HepG2 (cell line): ENCODE data around the gene FAT2. TPM values are rescaled to one million over a fixed set of nuclear protein-coding genes. Genes with fewer than 3 reads are reported as not detected.

Source experiments
- ATAC-seq: fragments of 200-7000 bp; cut with Tn5 transposase; 3 replicates; pipeline ENCODE4 v1.9.1; 2020; ENCODE audit warnings: mild to moderate bottlenecking, moderate library complexity
- BruUV-seq: library from RNA; stranded (reverse); fragments of 400-500 nt; replicated peaks from 2 replicates; lab custom pipeline; 2021; lab: Mats Ljungman, UMichigan
- CTCF ChIA-PET: fragments of 300-600 bp; formaldehyde crosslinking; extraction: SDS; loops from one replicate; lab custom pipeline; 2021; ENCODE audit warnings: low total read pairs, inconsistent platforms, low intra/inter-chr PET ratio; lab: Yijun Ruan, JAX
- POLR2A ChIA-PET: fragments of 350-600 bp; sonication (Branson Sonifier 250); formaldehyde crosslinking; loops from one replicate; lab custom pipeline; 2020; ENCODE audit warnings: antibody characterized with exemption, inconsistent platforms; lab: Yijun Ruan, JAX
- DNase-seq: peaks from one replicate; pipeline ENCODE4 v3.0.0-alpha.2; 2015; ENCODE audit warnings: low spot score
- FAIRE-seq: peaks from 3 replicates; lab custom pipeline; 2011; peaks lifted over from hg19 to GRCh38; lab: Jason Lieb, UNC
- H2AFZ ChIP-seq: one replicate; pipeline ENCODE4 v1.6.1; 2011; ENCODE audit warnings: low read length, inconsistent platforms
- H3K27ac ChIP-seq: fragments of 300-600 bp; 3 replicates; pipeline ENCODE4 v1.8.0; 2011; ENCODE audit warnings: mixed run types, mild to moderate bottlenecking, mixed read lengths, low read length, inconsistent platforms; ENCODE audit not compliant: insufficient read depth; ENCODE audit errors: extremely low read length
- H3K27me3 ChIP-seq, 2 experiments: fragments of 200-600 bp in 1 of 2; 2 replicates in 1 of 2; 3 replicates in 1 of 2; pipeline versions ENCODE4 v1.6.0 to v1.8.0; 2011; ENCODE audit warnings: low read length in 2 of 2, mild to moderate bottlenecking in 2 of 2, moderate library complexity in 2 of 2, inconsistent platforms in 1 of 2; ENCODE audit not compliant: insufficient read depth in 2 of 2, control insufficient read depth in 1 of 2
- H3K36me3 ChIP-seq, 2 experiments: fragments of 200-600 bp in 1 of 2; replicated peaks in 1 of 2; 2 replicates in 1 of 2; 3 replicates in 1 of 2; pipeline versions ENCODE4 v1.5.1 to v1.8.0; 2011; ENCODE audit warnings: low read length in 2 of 2, inconsistent platforms in 1 of 2; ENCODE audit not compliant: insufficient read depth in 2 of 2, control insufficient read depth in 1 of 2
- H3K4me1 ChIP-seq: 2 replicates; pipeline ENCODE4 v1.5.1; 2012; ENCODE audit warnings: low read length, inconsistent platforms; ENCODE audit not compliant: insufficient read depth
- H3K4me2 ChIP-seq: 2 replicates; pipeline ENCODE4 v1.6.0; 2011; ENCODE audit warnings: low read depth, low read length, inconsistent platforms
- H3K4me3 ChIP-seq, 3 experiments: fragments of 200-600 bp in 1 of 3; sonication (generic), shearing (Covaris generic) in 1 of 3; replicated peaks in 1 of 3; 2 replicates each; pipeline ENCODE4 v1.5.1; 2011 to 2016; ENCODE audit warnings: low read length in 3 of 3, inconsistent platforms in 2 of 3, low read depth in 2 of 3, mild to moderate bottlenecking in 2 of 3, control low read depth in 1 of 3, mixed read lengths in 1 of 3; ENCODE audit not compliant: insufficient read depth in 1 of 3
- H3K79me2 ChIP-seq: one replicate; pipeline ENCODE4 v1.6.1; 2011; ENCODE audit warnings: low read length, inconsistent platforms; ENCODE audit not compliant: insufficient read depth
- H3K9ac ChIP-seq: 2 replicates; pipeline ENCODE4 v1.6.0; 2011; ENCODE audit warnings: mild to moderate bottlenecking, low read depth, low read length, inconsistent platforms; ENCODE audit not compliant: insufficient read depth
- H3K9me3 ChIP-seq: 2 replicates; pipeline ENCODE4 v1.5.1; 2012; ENCODE audit warnings: mild to moderate bottlenecking, low read length
- H4K20me1 ChIP-seq: 2 replicates; pipeline ENCODE4 v1.6.0; 2011; ENCODE audit warnings: inconsistent platforms, mild to moderate bottlenecking, low read length, moderate library complexity; ENCODE audit not compliant: insufficient read depth
- ASH2L ChIP-seq: fragments of 300-600, 200-600 bp; sonication (generic); IDR thresholded peaks from 2 replicates; pipeline ENCODE4 v1.7.0; 2017; ENCODE audit warnings: low read depth, mild to moderate bottlenecking, moderate library complexity, mixed read lengths, low read length; ENCODE audit not compliant: insufficient read length
- BHLHE40 ChIP-seq: IDR thresholded peaks from 2 replicates; pipeline ENCODE4 v1.6.1; 2011; ENCODE audit warnings: low read length, improper control_type of control experiment
- FLYWCH1 ChIP-seq: sonication (generic); formaldehyde crosslinking; IDR thresholded peaks from 2 replicates; pipeline ENCODE4 v1.8.1; 2023; ENCODE audit warnings: mild to moderate bottlenecking, missing genetic modification reagents
- HNF1A ChIP-seq, 2 experiments: sonication (generic) in 1 of 2; formaldehyde crosslinking in 1 of 2; IDR thresholded peaks; 2 replicates each; pipeline versions ENCODE4 v1.4.0 to v1.6.1; 2016 to 2020; ENCODE audit warnings: borderline replicate concordance in 1 of 2, low read depth in 1 of 2, mild to moderate bottlenecking in 1 of 2, missing genetic modification reagents in 1 of 2
- HNF1B ChIP-seq: sonication (generic); formaldehyde crosslinking; IDR thresholded peaks from 2 replicates; pipeline ENCODE4 v1.5.1; 2020; ENCODE audit warnings: mild to moderate bottlenecking, moderate library complexity, missing genetic modification reagents
- HOXA9 ChIP-seq: sonication (generic); formaldehyde crosslinking; IDR thresholded peaks from 2 replicates; pipeline ENCODE4 v1.8.1; 2022; ENCODE audit warnings: missing genetic modification reagents, mild to moderate bottlenecking, moderate library complexity, borderline replicate concordance
- JUN ChIP-seq: sonication (generic); formaldehyde crosslinking; IDR thresholded peaks from 2 replicates; pipeline ENCODE4 v1.4.0; 2020; ENCODE audit warnings: mild to moderate bottlenecking, missing genetic modification reagents
- PATZ1 ChIP-seq: sonication (generic); formaldehyde crosslinking; IDR thresholded peaks from 2 replicates; pipeline ENCODE4 v1.4.0; 2020; ENCODE audit warnings: missing genetic modification reagents
- REPIN1 ChIP-seq: sonication (generic); formaldehyde crosslinking; IDR thresholded peaks from 2 replicates; pipeline ENCODE4 v1.8.0; 2022; ENCODE audit warnings: missing genetic modification reagents, low read depth, mild to moderate bottlenecking, borderline replicate concordance
- SALL2 ChIP-seq: sonication (generic); formaldehyde crosslinking; IDR thresholded peaks from 2 replicates; pipeline ENCODE4 v1.8.1; 2023; ENCODE audit warnings: mild to moderate bottlenecking, missing genetic modification reagents, inconsistent platforms
- SOX13 ChIP-seq, 3 experiments: fragments of 450-650 bp in 1 of 3; sonication (generic) in 1 of 3; formaldehyde crosslinking in 1 of 3; IDR thresholded peaks in 2 of 3; conservative IDR thresholded peaks in 1 of 3; 2 replicates each; pipeline versions ENCODE4 v1.5.0 to v1.6.1; 2016 to 2020; ENCODE audit warnings: antibody characterized with exemption in 1 of 3, mild to moderate bottlenecking in 1 of 3, missing compliant biosample characterization in 1 of 3, missing genetic modification reagents in 1 of 3, moderate library complexity in 1 of 3
- TBX2 ChIP-seq: sonication (generic); formaldehyde crosslinking; IDR thresholded peaks from 2 replicates; pipeline ENCODE4 v1.5.0; 2020; ENCODE audit warnings: missing genetic modification reagents, mild to moderate bottlenecking, borderline replicate concordance
- TCF7 ChIP-seq: sonication (generic); IDR thresholded peaks from 2 replicates; pipeline ENCODE4 v1.6.1; 2016; ENCODE audit warnings: antibody characterized with exemption, low read depth
- ZFP90 ChIP-seq: sonication (generic); formaldehyde crosslinking; IDR thresholded peaks from 2 replicates; pipeline ENCODE4 v1.8.0; 2022; ENCODE audit warnings: missing genetic modification reagents, mild to moderate bottlenecking, inconsistent platforms, borderline replicate concordance
- ZKSCAN1 ChIP-seq: fragments of 150-350 bp; IDR thresholded peaks from 2 replicates; pipeline ENCODE4 v1.6.1; 2014; ENCODE audit warnings: low read length
- WGBS: methylation state at CpG from one replicate; pipeline ENCODE4 v1.1.6; 2017; ENCODE audit warnings: low lambda C conversion rate; 5-methylcytosine and 5-hydroxymethylcytosine counted together
- in situ Hi-C: cut with HindIII; loops from 2 replicates; pipeline ENCODE4 v1.10.0; 2017; ENCODE audit warnings: low pct_unique_long_range_greater_than_20kb; ENCODE audit not compliant: extremely low pct_ligation_motif_present
- intact Hi-C: fragments of 100-400 bp; cut with micrococcal nuclease; formaldehyde crosslinking; loops from one replicate; pipeline ENCODE4 v1.10.0; 2022; ENCODE audit not compliant: unreplicated experiment
- polyA plus RNA-seq, 8 experiments: library from polyadenylated mRNA; depleted of rRNA in 3 of 8; stranded (reverse) in 7 of 8; unstranded in 1 of 8; fragments of >200 nt; fragmentation: Illumina TruSeq in 4 of 8; extraction: Trizol in 4 of 8; gene quantifications; 2 replicates each; pipeline versions ENCODE4 v1.2.1 to v1.2.3, GENCODE V29; 2011 to 2016; ENCODE audit warnings: low read depth in 4 of 8, missing spikeins in 1 of 8, mixed read lengths in 1 of 8; ENCODE audit not compliant: insufficient read depth in 1 of 8
- total RNA-seq, 5 experiments: library from RNA; depleted of rRNA; stranded (reverse); fragments of >200 nt; fragmentation: Illumina TruSeq; extraction: Trizol; gene quantifications; 2 replicates each; pipeline ENCODE4 v1.2.3, GENCODE V29; 2016; ENCODE audit warnings: low read depth in 1 of 5

The FAT2 gene
- total and polyA plus RNA-seq, 2 of the 13 experiments (the other 11 are each of a cell fraction or from before 2014, with no cell fraction given), result not detected

- FAIRE-seq, result peak; percentile 54
- Histone ChIP-seq H3K27ac (no peak overlapping the region), H3K9me3 (no peaks in the 10 kb centered on the region), H3K79me2 (no peaks in the 10 kb centered on the region), H4K20me1 (no peaks in the 10 kb centered on the region), H3K9ac (no peak overlapping the region), H3K27me3 (peaks cover 3 to 20% of the 10 kb centered on the region in 2 experiments; a peak in 3 of 5 replicates), H3K4me3 (no peak overlapping the region), H3K4me2 (no peak overlapping the region), H3K4me1 (peaks cover 25% of the 10 kb centered on the region), H3K36me3 (no peaks in the 10 kb centered on the region), H2AFZ (no peak overlapping the region)
- in situ Hi-C loops (no loop called here), intact Hi-C loops (no loop called here)
- BruUV-seq, result no TSS peak
- ChIA-PET POLR2A (no interaction called here), CTCF (no interaction called here)
- peak; percentile 80 for ATAC-seq
- no CpG with 5 or more reads among the region's 10 CpGs for WGBS
- DNase-seq, result peak; percentile 66
- TF ChIP-seq TBX2 (CRISPR knock-in tag), result 0 out of 2 replicates have a peak, but pooled peaks have one; percentile 25
- TF ChIP-seq REPIN1 (CRISPR knock-in tag), result peak; percentile 31; the same call in 1 of the 2 replicates
- TF ChIP-seq HOXA9 (CRISPR knock-in tag), result no peak
- no peak for TF ChIP-seq SOX13 (IDR thresholded peaks at IDR 0.05)
- TF ChIP-seq SOX13 (CRISPR knock-in tag; conservative IDR thresholded peaks at IDR 0.05 in 1 of 2, IDR thresholded peaks at IDR 0.05 in 1 of 2), result peak in 1 of 2 experiments; percentile 29; a peak in 1 of 4 replicates
- TF ChIP-seq TCF7, result peak; percentile 28; the same call in 1 of the 2 replicates
- TF ChIP-seq FLYWCH1 (CRISPR knock-in tag), result no peak
- 0 out of 2 replicates have a peak, but pooled peaks have one; percentile 22 for TF ChIP-seq HNF1A (IDR thresholded peaks at IDR 0.05; ENCODE audit: low read depth)
- peak; percentile 80 for TF ChIP-seq HNF1A (CRISPR knock-in tag; IDR thresholded peaks at IDR 0.05; ENCODE audit: borderline replicate concordance)
- peak; percentile 52 for TF ChIP-seq HNF1B (CRISPR knock-in tag)
- TF ChIP-seq PATZ1 (CRISPR knock-in tag), result peak; percentile 58
- 0 out of 2 replicates have a peak, but pooled peaks have one; percentile 56 for TF ChIP-seq SALL2 (CRISPR knock-in tag)
- peak; percentile 28; the same call in 1 of the 2 replicates for TF ChIP-seq ZFP90 (CRISPR knock-in tag)
- peak; percentile 71; the same call in 1 of the 2 replicates for TF ChIP-seq BHLHE40
- no peak for TF ChIP-seq JUN
- TF ChIP-seq ZKSCAN1, result no peak
- TF ChIP-seq ASH2L, result no peak
Observed at GRCh38 chr5:151592855-151593408, 1.8 kb upstream of the FAT2 start.
